IMR-90 (cell line): ENCODE data around the gene DOCK4. TPM values are rescaled to one million over a fixed set of nuclear protein-coding genes. Genes with fewer than 3 reads are reported as not detected.

Experiments
- ATAC-seq: fragments of 200-7000 bp; cut with Tn5 transposase; 2 replicates; pipeline ENCODE4 v1.9.1; 2020; ENCODE audit warnings: low read depth, mild to moderate bottlenecking, moderate library complexity
- BruUV-seq: library from RNA; stranded (reverse); fragments of 400-500 nt; replicated peaks from 2 replicates; lab custom pipeline; 2021; lab: Mats Ljungman, UMichigan
- CTCF ChIA-PET: fragments of 300-600 bp; formaldehyde crosslinking; extraction: SDS; loops from one replicate; lab custom pipeline; 2021; ENCODE audit warnings: antibody characterized with exemption; lab: Yijun Ruan, JAX
- POLR2A ChIA-PET: fragments of 300-600 bp; sonication (Branson Sonifier 250); formaldehyde crosslinking; loops from one replicate; lab custom pipeline; 2022; ENCODE audit warnings: antibody characterized with exemption; ENCODE audit not compliant: unreplicated experiment; lab: Charles Lee
- DNase-seq: peaks from one replicate; pipeline ENCODE4 v3.0.0; 2013
- H2AFZ ChIP-seq: replicated peaks from 2 replicates; pipeline ENCODE3; 2013; ENCODE audit warnings: low read length, mild to moderate bottlenecking; ENCODE audit not compliant: poor library complexity
- H2AK5ac ChIP-seq: 2 replicates; pipeline ENCODE4 v1.6.1; 2013; ENCODE audit warnings: low read depth, low read length, inconsistent platforms
- H2AK9ac ChIP-seq: replicated peaks from 2 replicates; pipeline ENCODE3; 2013; ENCODE audit warnings: mild to moderate bottlenecking, low read depth, low read length, moderate library complexity; ENCODE audit not compliant: poor library complexity
- H2BK120ac ChIP-seq: 2 replicates; pipeline ENCODE4 v1.6.1; 2013; ENCODE audit warnings: low read depth, low read length, inconsistent platforms
- H2BK15ac ChIP-seq: 3 replicates; pipeline ENCODE4 v1.6.1; 2013; ENCODE audit warnings: low read depth, low read length, inconsistent platforms
- H2BK20ac ChIP-seq: 2 replicates; pipeline ENCODE4 v1.6.1; 2013; ENCODE audit warnings: low read depth, mild to moderate bottlenecking, inconsistent platforms, low read length, moderate library complexity
- H2BK5ac ChIP-seq: 2 replicates; pipeline ENCODE4 v1.6.1; 2013; ENCODE audit warnings: mild to moderate bottlenecking, low read depth, low read length, inconsistent platforms; ENCODE audit not compliant: poor library complexity, severe bottlenecking
- H3K14ac ChIP-seq: replicated peaks from 2 replicates; pipeline ENCODE4 v1.6.1; 2013; ENCODE audit warnings: low read depth, low read length, inconsistent platforms
- H3K18ac ChIP-seq: 2 replicates; pipeline ENCODE4 v1.6.1; 2013; ENCODE audit warnings: low read depth, low read length, control low read depth
- H3K23ac ChIP-seq: 2 replicates; pipeline ENCODE4 v1.6.1; 2013; ENCODE audit warnings: low read depth, low read length, inconsistent platforms
- H3K27ac ChIP-seq: 2 replicates; pipeline ENCODE4 v1.5.1; 2013; ENCODE audit warnings: mild to moderate bottlenecking, control low read depth, low read length; ENCODE audit not compliant: insufficient read depth
- H3K27me3 ChIP-seq: 2 replicates; pipeline ENCODE4 v1.6.1; 2013; ENCODE audit warnings: low read length; ENCODE audit not compliant: control insufficient read depth, insufficient read depth
- H3K36me3 ChIP-seq: 2 replicates; pipeline ENCODE4 v1.6.1; 2013; ENCODE audit warnings: low read length, mixed read lengths; ENCODE audit not compliant: control insufficient read depth, insufficient read depth
- H3K4ac ChIP-seq: 2 replicates; pipeline ENCODE4 v1.6.1; 2013; ENCODE audit warnings: low read depth, low read length, inconsistent platforms
- H3K4me1 ChIP-seq: 2 replicates; pipeline ENCODE4 v1.6.1; 2013; ENCODE audit warnings: low read length, mixed read lengths; ENCODE audit not compliant: control insufficient read depth, insufficient read depth
- H3K4me2 ChIP-seq: 2 replicates; pipeline ENCODE4 v1.6.1; 2013; ENCODE audit warnings: low read depth, mild to moderate bottlenecking, control low read depth, low read length, moderate library complexity
- H3K4me3 ChIP-seq: 2 replicates; pipeline ENCODE4 v1.5.1; 2013; ENCODE audit warnings: low read depth, mild to moderate bottlenecking, control low read depth, low read length, moderate library complexity; ENCODE audit not compliant: insufficient read depth
- H3K56ac ChIP-seq: 2 replicates; pipeline ENCODE4 v1.6.1; 2013; ENCODE audit warnings: low read length, inconsistent platforms; ENCODE audit not compliant: insufficient read depth; ENCODE audit errors: extremely low read depth
- H3K79me1 ChIP-seq, 2 experiments: 2 replicates each; pipeline ENCODE4 v1.6.1; 2013; ENCODE audit warnings: low read length in 2 of 2, inconsistent platforms in 1 of 2, low read depth in 1 of 2
- H3K9ac ChIP-seq: 2 replicates; pipeline ENCODE4 v1.6.1; 2013; ENCODE audit warnings: low read depth, low read length, control low read depth
- H3K9me1 ChIP-seq: 2 replicates; pipeline ENCODE4 v1.6.1; 2013; ENCODE audit warnings: low read length, inconsistent platforms; ENCODE audit not compliant: insufficient read depth
- H3K9me3 ChIP-seq: 2 replicates; pipeline ENCODE4 v1.6.1; 2013; ENCODE audit warnings: low read length; ENCODE audit not compliant: control insufficient read depth, insufficient read depth
- H4K20me1 ChIP-seq: 2 replicates; pipeline ENCODE4 v1.6.1; 2013; ENCODE audit warnings: low read length, inconsistent platforms; ENCODE audit not compliant: insufficient read depth
- H4K5ac ChIP-seq: 2 replicates; pipeline ENCODE4 v1.6.1; 2013; ENCODE audit warnings: mild to moderate bottlenecking, low read depth, low read length, control low read depth
- H4K8ac ChIP-seq, 2 experiments: 2 replicates each; pipeline ENCODE4 v1.6.1; 2013; ENCODE audit warnings: low read depth in 2 of 2, low read length in 2 of 2, control low read depth in 1 of 2, inconsistent platforms in 1 of 2
- H4K91ac ChIP-seq: 2 replicates; pipeline ENCODE4 v1.6.1; 2013; ENCODE audit warnings: low read depth, low read length, inconsistent platforms; ENCODE audit not compliant: insufficient read depth
- BHLHE40 ChIP-seq: fragments of 150-350 bp; IDR thresholded peaks from 2 replicates; pipeline ENCODE4 v1.6.1; 2016; ENCODE audit warnings: mild to moderate bottlenecking, low read depth, low read length
- CEBPB ChIP-seq: IDR thresholded peaks from 2 replicates; pipeline ENCODE4 v1.6.1; 2012; ENCODE audit warnings: low read depth, low read length, improper control_type of control experiment
- CHD1 ChIP-seq: IDR thresholded peaks from 2 replicates; pipeline ENCODE4 v1.6.1; 2012; ENCODE audit warnings: low read depth, low read length, improper control_type of control experiment
- CTCF ChIP-seq: conservative IDR thresholded peaks from 2 replicates; pipeline ENCODE4 v1.5.1; 2012; ENCODE audit warnings: mild to moderate bottlenecking, low read depth, low read length, improper control_type of control experiment
- FOS ChIP-seq: fragments of 150-350 bp; IDR thresholded peaks from 2 replicates; pipeline ENCODE4 v1.6.1; 2016; ENCODE audit warnings: low read depth, low read length
- MAZ ChIP-seq: IDR thresholded peaks from 2 replicates; pipeline ENCODE4 v1.6.1; 2012; ENCODE audit warnings: low read depth, mild to moderate bottlenecking, low read length, improper control_type of control experiment, moderate library complexity, borderline replicate concordance
- MXI1 ChIP-seq: IDR thresholded peaks from 2 replicates; pipeline ENCODE4 v1.6.1; 2012; ENCODE audit warnings: low read depth, mild to moderate bottlenecking, low read length, moderate library complexity, borderline replicate concordance
- NFE2L2 ChIP-seq: fragments of 150-350 bp; IDR thresholded peaks from 2 replicates; pipeline ENCODE4 v1.6.1; 2016; ENCODE audit warnings: low read depth, mild to moderate bottlenecking, low read length
- RAD21 ChIP-seq: IDR thresholded peaks from 2 replicates; pipeline ENCODE4 v1.6.1; 2012; ENCODE audit warnings: low read length, improper control_type of control experiment
- RCOR1 ChIP-seq: IDR thresholded peaks from 2 replicates; pipeline ENCODE4 v1.6.1; 2012; ENCODE audit warnings: mild to moderate bottlenecking, low read length, improper control_type of control experiment; ENCODE audit not compliant: insufficient replicate concordance
- RFX5 ChIP-seq: IDR thresholded peaks from 2 replicates; pipeline ENCODE4 v1.8.0; 2012; ENCODE audit warnings: low read depth, mild to moderate bottlenecking, low read length, moderate library complexity
- SMC3 ChIP-seq: fragments of 150-350 bp; IDR thresholded peaks from 2 replicates; pipeline ENCODE4 v1.6.1; 2016; ENCODE audit warnings: low read depth, mild to moderate bottlenecking, antibody characterized with exemption, low read length, moderate library complexity
- WGBS, 2 experiments: methylation state at CpG; one replicate each; pipeline versions ENCODE4 v1.1.5 to v1.1.7; 2013; ENCODE audit warnings: missing lambda C conversion rate in 2 of 2; ENCODE audit not compliant: insufficient read length in 1 of 2; ENCODE audit errors: extremely low coverage in 2 of 2; 5-methylcytosine and 5-hydroxymethylcytosine counted together
- dilution Hi-C: fragments of 300-500 bp; cut with HindIII; formaldehyde crosslinking; loops from one replicate; pipeline ENCODE4 v1.14.3; 2018; ENCODE audit warnings: low sequenced_read_pairs; ENCODE audit not compliant: unreplicated experiment
- in situ Hi-C: fragments of 300-500 bp; cut with MboI; formaldehyde crosslinking; loops from 3 replicates; pipeline ENCODE4 v1.14.3; 2019; ENCODE audit warnings: low sequenced_read_pairs, inconsistent platforms, mixed read lengths
- intact Hi-C: fragments of 100-400 bp; cut with micrococcal nuclease; formaldehyde crosslinking; loops from 2 replicates; pipeline ENCODE4 v1.10.0; 2022
- polyA plus RNA-seq, 3 experiments: library from polyadenylated mRNA; depleted of rRNA; stranded (reverse); fragments of >200 nt; gene quantifications; 2 replicates each; pipeline ENCODE4 v1.2.3, GENCODE V29; 2012; ENCODE audit warnings: low replicate concordance in 1 of 3
- total RNA-seq: library from RNA; depleted of rRNA; stranded (reverse); fragments of >200 nt; gene quantifications from 2 replicates; pipeline ENCODE4 v1.2.3, GENCODE V29; 2012
- TF ChIP-seq, protein P1 (sequence below): fragments of 150-350 bp; IDR thresholded peaks from 2 replicates; pipeline ENCODE4 v1.6.1; 2017; ENCODE audit warnings: mild to moderate bottlenecking, antibody characterized with exemption, low read length, low read depth
- TF ChIP-seq, protein P2 (sequence below): fragments of 150-350 bp; IDR thresholded peaks from 2 replicates; pipeline ENCODE4 v1.6.1; 2016; ENCODE audit warnings: low read depth, mild to moderate bottlenecking, low read length, moderate library complexity, borderline replicate concordance

Gene DOCK4
- total and polyA plus RNA-seq, 2 of the 4 experiments (the other 2 are of a cell fraction) = 4.4 to 12.2 TPM

- TF ChIP-seq, protein P1, sequence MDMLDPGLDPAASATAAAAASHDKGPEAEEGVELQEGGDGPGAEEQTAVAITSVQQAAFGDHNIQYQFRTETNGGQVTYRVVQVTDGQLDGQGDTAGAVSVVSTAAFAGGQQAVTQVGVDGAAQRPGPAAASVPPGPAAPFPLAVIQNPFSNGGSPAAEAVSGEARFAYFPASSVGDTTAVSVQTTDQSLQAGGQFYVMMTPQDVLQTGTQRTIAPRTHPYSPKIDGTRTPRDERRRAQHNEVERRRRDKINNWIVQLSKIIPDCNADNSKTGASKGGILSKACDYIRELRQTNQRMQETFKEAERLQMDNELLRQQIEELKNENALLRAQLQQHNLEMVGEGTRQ = no peak
Measured at GRCh38 chr7:111756687-111757178, 449.5 kb downstream of the DOCK4 start (continued).

- H4K91ac ChIP-seq = no peak overlapping the region
- dilution Hi-C loops = no loop called here
- no peaks in the 10 kb centered on the region; the same call in 1 of the 2 replicates for H3K9me1 ChIP-seq
- ATAC-seq (no peak), DNase-seq (no peak)
- no peak overlapping the region for H2BK15ac ChIP-seq
- ChIA-PET POLR2A (no interaction called here), CTCF (interaction anchor here (2.9 kb wide), 1 partner anchor 99 kb away, joined by 13 read pairs; no protein-coding TSS in a partner anchor)
- no peaks in the 10 kb centered on the region for H3K79me1 ChIP-seq
- no peak overlapping the region for H3K23ac ChIP-seq
- no peaks in the 10 kb centered on the region for H3K27me3 ChIP-seq
- H3K56ac ChIP-seq = no peak overlapping the region
- no peak overlapping the region for H2AK5ac ChIP-seq
- H3K27ac ChIP-seq = no peak overlapping the region
- peaks cover 3% of the 10 kb centered on the region for H3K4me1 ChIP-seq
- no peak overlapping the region for H4K8ac ChIP-seq
- no peak overlapping the region for H4K5ac ChIP-seq
- BruUV-seq = no TSS peak
- H4K20me1 ChIP-seq = no peaks in the 10 kb centered on the region
- no peak overlapping the region for H2BK5ac ChIP-seq
- no peak overlapping the region for H2BK120ac ChIP-seq
- intact Hi-C loops = no loop called here
- no peak overlapping the region for H3K18ac ChIP-seq
- no peak overlapping the region for H3K4me3 ChIP-seq
- H2AK9ac ChIP-seq = no peak overlapping the region
- H3K4me2 ChIP-seq = no peak overlapping the region
- in situ Hi-C loops = loop anchor here (25.0 kb wide), 2 partner anchors 457 to 1132 kb away; partner anchors contain the start of genes DOCK4 and ZNF277
- no peak overlapping the region for H2AFZ ChIP-seq
- no peak overlapping the region for H3K4ac ChIP-seq
- 86% methylated on average over 4 of the region's 6 CpGs; no CpG with 5 or more reads in 1 of the 2 experiments for WGBS, 2 experiments
- H3K9me3 ChIP-seq = no peaks in the 10 kb centered on the region
- no peak overlapping the region for H3K9ac ChIP-seq
- H3K36me3 ChIP-seq = peaks cover 8% of the 10 kb centered on the region
- H3K14ac ChIP-seq = no peak overlapping the region
- no peak overlapping the region for H2BK20ac ChIP-seq
- TF ChIP-seq FOS = no peak
- TF ChIP-seq, protein P2, sequence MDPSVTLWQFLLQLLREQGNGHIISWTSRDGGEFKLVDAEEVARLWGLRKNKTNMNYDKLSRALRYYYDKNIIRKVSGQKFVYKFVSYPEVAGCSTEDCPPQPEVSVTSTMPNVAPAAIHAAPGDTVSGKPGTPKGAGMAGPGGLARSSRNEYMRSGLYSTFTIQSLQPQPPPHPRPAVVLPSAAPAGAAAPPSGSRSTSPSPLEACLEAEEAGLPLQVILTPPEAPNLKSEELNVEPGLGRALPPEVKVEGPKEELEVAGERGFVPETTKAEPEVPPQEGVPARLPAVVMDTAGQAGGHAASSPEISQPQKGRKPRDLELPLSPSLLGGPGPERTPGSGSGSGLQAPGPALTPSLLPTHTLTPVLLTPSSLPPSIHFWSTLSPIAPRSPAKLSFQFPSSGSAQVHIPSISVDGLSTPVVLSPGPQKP = no peak
- no peak for TF ChIP-seq MAZ
- TF ChIP-seq RAD21 = no peak
- TF ChIP-seq CEBPB = no peak
- no peak for TF ChIP-seq CTCF
- TF ChIP-seq RFX5 = no peak
- TF ChIP-seq RCOR1 = no peak
- TF ChIP-seq SMC3 = no peak
- no peak for TF ChIP-seq CHD1
- TF ChIP-seq NFE2L2 = no peak
- no peak for TF ChIP-seq MXI1
- TF ChIP-seq BHLHE40 = no peak
Measured at GRCh38 chr7:111755383-111755782, 450.8 kb downstream of the DOCK4 start.
